GM12873 (cell line): Measurements from ENCODE around the gene NEMF.

Experiments used
- CTCF ChIP-seq: IDR thresholded peaks from 2 replicates; pipeline ENCODE4 v1.5.1; 2012; ENCODE audit warnings: low read depth, mild to moderate bottlenecking, moderate library complexity, low read length, control low read depth; ENCODE audit not compliant: insufficient read depth; ENCODE audit errors: missing control alignments

Gene NEMF

DNA sequence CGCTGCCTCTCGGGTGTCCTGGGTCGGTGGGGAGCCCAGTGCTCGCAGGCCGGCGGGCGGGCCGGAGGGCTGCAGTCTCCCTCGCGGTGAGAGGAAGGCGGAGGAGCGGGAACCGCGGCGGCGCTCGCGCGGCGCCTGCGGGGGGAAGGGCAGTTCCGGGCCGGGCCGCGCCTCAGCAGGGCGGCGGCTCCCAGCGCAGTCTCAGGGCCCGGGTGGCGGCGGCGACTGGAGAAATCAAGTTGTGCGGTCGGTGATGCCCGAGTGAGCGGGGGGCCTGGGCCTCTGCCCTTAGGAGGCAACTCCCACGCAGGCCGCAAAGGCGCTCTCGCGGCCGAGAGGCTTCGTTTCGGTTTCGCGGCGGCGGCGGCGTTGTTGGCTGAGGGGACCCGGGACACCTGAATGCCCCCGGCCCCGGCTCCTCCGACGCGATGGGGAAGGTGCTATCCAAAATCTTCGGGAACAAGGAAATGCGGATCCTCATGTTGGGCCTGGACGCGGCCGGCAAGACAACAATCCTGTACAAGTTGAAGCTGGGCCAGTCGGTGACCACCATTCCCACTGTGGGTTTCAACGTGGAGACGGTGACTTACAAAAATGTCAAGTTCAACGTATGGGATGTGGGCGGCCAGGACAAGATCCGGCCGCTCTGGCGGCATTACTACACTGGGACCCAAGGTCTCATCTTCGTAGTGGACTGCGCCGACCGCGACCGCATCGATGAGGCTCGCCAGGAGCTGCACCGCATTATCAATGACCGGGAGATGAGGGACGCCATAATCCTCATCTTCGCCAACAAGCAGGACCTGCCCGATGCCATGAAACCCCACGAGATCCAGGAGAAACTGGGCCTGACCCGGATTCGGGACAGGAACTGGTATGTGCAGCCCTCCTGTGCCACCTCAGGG, 41.0 kb upstream of the NEMF start:
- TF ChIP-seq CTCF: no peak

DNA sequence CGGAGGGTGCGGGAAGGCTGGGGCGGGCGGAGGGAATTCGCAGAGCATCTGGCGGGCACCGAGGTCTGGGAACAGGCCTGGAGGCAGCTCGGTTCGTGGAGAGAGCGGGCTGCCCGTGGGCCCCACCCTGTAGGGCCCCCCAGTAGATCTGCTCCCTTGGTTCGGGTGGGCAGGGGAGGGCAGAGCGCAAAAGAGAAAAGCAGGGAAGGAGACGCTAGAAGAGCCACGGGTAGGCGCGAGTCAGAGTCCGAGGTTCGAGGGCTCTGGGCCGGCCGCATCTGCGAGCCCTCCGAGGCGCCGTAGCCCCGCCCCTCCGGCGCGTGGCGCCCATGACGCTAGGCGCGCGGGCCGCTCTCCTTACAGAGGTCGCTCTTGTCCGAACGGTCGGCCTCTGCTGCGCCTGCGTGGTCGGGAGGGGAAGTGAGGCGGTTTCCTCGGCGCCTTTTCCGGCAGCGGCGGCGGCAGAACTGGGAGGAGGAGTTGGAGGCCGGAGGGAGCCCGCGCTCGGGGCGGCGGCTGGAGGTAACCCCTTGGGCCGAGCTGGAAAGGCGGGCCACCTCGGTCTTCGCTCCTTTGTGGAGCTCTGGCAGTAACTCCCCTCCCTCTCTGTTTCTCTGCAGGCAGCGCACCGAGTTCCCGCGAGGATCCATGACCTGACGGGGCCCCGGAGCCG, 40.2 kb upstream of the NEMF start, which contains the start of gene ARF6:
Gene ARF6, plus strand, starts transcription at position 447 of the 673 bp plus-strand sequence. CDS start 655 bp downstream, outside the sequence.
- peak; percentile 12 for TF ChIP-seq CTCF

DNA sequence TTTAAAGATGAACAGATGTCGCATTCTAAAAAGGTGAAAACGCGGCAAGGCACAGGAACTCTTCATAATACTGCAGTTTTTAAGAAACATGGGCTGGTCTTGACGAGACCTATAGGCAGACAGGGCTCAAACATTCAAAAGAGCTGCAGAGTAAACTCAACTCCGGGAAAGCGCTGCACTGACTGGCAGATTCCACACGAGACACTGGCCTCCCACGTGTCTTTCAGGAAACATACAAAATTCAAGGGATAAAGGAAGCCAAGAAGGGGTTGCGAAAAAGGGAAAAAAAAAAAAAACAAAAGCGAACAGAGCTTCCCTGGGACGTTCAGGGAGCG, 39.7 kb upstream of the NEMF start:
- no peak for TF ChIP-seq CTCF

GRCh38 chr14:49888293-49888692, 35.7 kb upstream of the NEMF start:
- TF ChIP-seq CTCF: no peak

DNA sequence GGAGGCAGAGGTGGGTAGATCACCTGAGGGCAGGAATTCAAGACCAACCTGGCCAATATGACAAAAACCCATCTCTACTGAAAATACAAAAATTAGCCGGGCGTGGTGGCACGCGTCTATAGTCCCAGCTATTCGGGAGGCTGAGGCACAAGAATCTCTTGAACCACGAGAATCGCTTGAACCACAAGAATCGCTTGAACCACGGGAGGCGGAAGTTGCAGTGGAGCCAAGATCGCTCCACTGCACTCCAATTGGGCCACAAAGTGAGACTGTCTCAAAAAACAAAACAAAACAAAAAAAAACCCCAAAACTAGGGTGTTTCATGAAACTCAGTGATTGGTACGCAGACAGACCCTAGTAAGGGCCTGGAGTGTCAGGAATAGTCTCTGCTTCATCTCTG, 33.9 kb upstream of the NEMF start:
- TF ChIP-seq CTCF: no peak

DNA sequence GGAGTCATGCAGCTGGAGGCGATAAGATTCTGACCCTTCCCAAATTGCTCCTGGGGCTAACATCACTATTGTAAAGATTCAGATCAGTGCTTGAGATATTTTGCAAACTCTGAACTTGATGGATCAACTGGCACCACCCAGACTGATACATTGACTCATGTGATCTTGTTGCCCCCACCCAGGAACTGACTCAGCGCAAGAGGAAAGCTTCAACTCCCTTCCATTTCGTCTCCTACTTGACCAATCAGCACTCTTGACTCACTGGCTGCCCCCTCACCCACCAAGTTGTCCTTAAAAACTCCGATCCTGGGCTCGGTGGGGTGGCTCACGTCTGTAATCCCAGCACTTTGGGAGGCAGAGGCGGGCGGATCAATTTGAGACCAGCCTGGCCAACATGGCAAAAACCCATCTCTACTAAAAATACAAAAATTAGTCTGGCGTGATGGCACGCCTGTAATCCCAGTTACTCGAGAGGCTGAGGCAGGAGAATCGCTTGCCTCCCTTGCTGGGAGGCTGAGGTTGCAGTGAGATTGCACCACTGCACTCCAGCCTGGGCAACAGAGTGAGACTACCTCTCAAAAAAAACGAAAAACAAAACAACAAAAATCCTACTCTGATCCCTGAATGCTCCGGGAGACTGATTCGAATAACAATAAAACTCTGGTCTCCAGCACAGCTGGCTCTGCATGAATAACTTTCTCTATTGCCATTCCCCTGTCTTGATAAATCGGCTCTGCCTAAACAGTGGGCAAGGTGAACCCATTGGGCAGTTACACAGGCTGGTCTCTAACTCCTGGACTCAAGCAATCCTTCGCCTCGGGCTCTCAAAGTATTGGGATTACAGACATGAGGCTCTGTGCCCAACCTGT, 30.5 kb upstream of the NEMF start:
- TF ChIP-seq CTCF: no peak
